ENCODE measurements around the gene SLC31A1. TPM values are rescaled to one million over a fixed set of nuclear protein-coding genes. Genes with fewer than 3 reads are reported as not detected.
A peak's percentile ranks its signal among the peaks of the same experiment; 100 is the strongest.

SLC31A1 gene
- total RNA-seq, 4 donors from 2014 or later = 8.7 to 9.8 (median 9.4) TPM

- no peaks in the 10 kb centered on the region for H3K27me3 ChIP-seq
- no peaks in the 10 kb centered on the region for H3K36me3 ChIP-seq
- no peaks in the 10 kb centered on the region for H3K9me3 ChIP-seq
- peak overlapping the region in 1 of 4 donors; percentile 11 for H3K27ac ChIP-seq
- TF ChIP-seq EP300 (IDR thresholded peaks at IDR 0.05) (no peak), POLR2A (IDR thresholded peaks at IDR 0.05) (no peak), POLR2AphosphoS5 (IDR thresholded peaks at IDR 0.05) (no peak), CTCF (IDR thresholded peaks at IDR 0.05) (no peak)
- ATAC-seq = no peak
- peaks cover 4 to 65% (median 16%) of the 10 kb centered on the region in 3 donors for H3K4me1 ChIP-seq
- H3K4me3 ChIP-seq = no peak overlapping the region
- WGBS, 2 donors (ENCODE audit: low coverage in 1 of 2) = 73 to 78% methylated on average over 3 of the region's 3 CpGs
Measured at GRCh38 chr9:113219186-113219936, 2.0 kb upstream of the SLC31A1 start.

- 27 to 33% methylated on average over 1 of the region's 1 CpG for WGBS, 2 donors (ENCODE audit: low coverage in 1 of 2)
- no peak for TF ChIP-seq EP300 (IDR thresholded peaks at IDR 0.05)
- no peak for TF ChIP-seq POLR2A (IDR thresholded peaks at IDR 0.05)
- TF ChIP-seq POLR2AphosphoS5 (IDR thresholded peaks at IDR 0.05) = no peak
- no peak for TF ChIP-seq CTCF (IDR thresholded peaks at IDR 0.05)
- H3K4me3 ChIP-seq = peak overlapping the region; percentile 81 to 86
- H3K27ac ChIP-seq = peak overlapping the region in 2 of 4 donors; percentile 11 to 85
- no peaks in the 10 kb centered on the region for H3K9me3 ChIP-seq
- no peak for ATAC-seq
- H3K27me3 ChIP-seq = no peaks in the 10 kb centered on the region
- peaks cover 4 to 64% (median 16%) of the 10 kb centered on the region in 3 donors for H3K4me1 ChIP-seq
- no peaks in the 10 kb centered on the region for H3K36me3 ChIP-seq
Measured at GRCh38 chr9:113219969-113220368, 1.4 kb upstream of the SLC31A1 start.

- no peaks in the 10 kb centered on the region for H3K9me3 ChIP-seq
- no peaks in the 10 kb centered on the region for H3K27me3 ChIP-seq
- H3K4me1 ChIP-seq = peaks cover 4 to 61% (median 16%) of the 10 kb centered on the region in 3 donors
- TF ChIP-seq CTCF (IDR thresholded peaks at IDR 0.05) (no peak), EP300 (IDR thresholded peaks at IDR 0.05) (no peak), POLR2A (IDR thresholded peaks at IDR 0.05) (no peak), POLR2AphosphoS5 (IDR thresholded peaks at IDR 0.05) (no peak)
- 7 to 12% methylated on average over 6 to 7 of the region's 11 CpGs for WGBS, 2 donors (ENCODE audit: low coverage in 1 of 2)
- peak overlapping the region; percentile 81 to 86 for H3K4me3 ChIP-seq
- H3K27ac ChIP-seq = peak overlapping the region; percentile 66 to 91 (median 87)
- no peak for ATAC-seq
- no peaks in the 10 kb centered on the region for H3K36me3 ChIP-seq
Measured at GRCh38 chr9:113220467-113221002, 809 bp upstream of the SLC31A1 start.

GRCh38 chr9:113221800-113222481 is 597 bp downstream of the SLC31A1 start:
- H3K4me1 ChIP-seq = peaks cover 4 to 61% (median 16%) of the 10 kb centered on the region in 3 donors
- H3K9me3 ChIP-seq = no peaks in the 10 kb centered on the region
- 14 to 25% methylated on average over 12 of the region's 20 CpGs for WGBS, 2 donors (ENCODE audit: low coverage in 1 of 2)
- no peaks in the 10 kb centered on the region for H3K27me3 ChIP-seq
- peak overlapping the region; percentile 59 to 81 for H3K4me3 ChIP-seq
- H3K27ac ChIP-seq = peak overlapping the region; percentile 51 to 91 (median 87)
- no peak for ATAC-seq
- no peak for TF ChIP-seq CTCF (IDR thresholded peaks at IDR 0.05)
- no peak for TF ChIP-seq POLR2A (IDR thresholded peaks at IDR 0.05)
- no peak for TF ChIP-seq EP300 (IDR thresholded peaks at IDR 0.05)
- no peak for TF ChIP-seq POLR2AphosphoS5 (IDR thresholded peaks at IDR 0.05)
- no peaks in the 10 kb centered on the region for H3K36me3 ChIP-seq
